SK-N-MC (cell line): ENCODE data around the gene NUDC.

Source experiments
- EZH2 ChIP-seq: fragments of 200-600 bp; sonication (generic); IDR thresholded peaks from one replicate; pipeline ENCODE4 v1.6.1; 2017; ENCODE audit warnings: antibody characterized with exemption
- POLR2AphosphoS5 ChIP-seq: IDR thresholded peaks from 2 replicates; pipeline ENCODE4 v1.6.1; 2012; ENCODE audit warnings: mild to moderate bottlenecking, low read depth, low read length, borderline replicate concordance

DNA sequence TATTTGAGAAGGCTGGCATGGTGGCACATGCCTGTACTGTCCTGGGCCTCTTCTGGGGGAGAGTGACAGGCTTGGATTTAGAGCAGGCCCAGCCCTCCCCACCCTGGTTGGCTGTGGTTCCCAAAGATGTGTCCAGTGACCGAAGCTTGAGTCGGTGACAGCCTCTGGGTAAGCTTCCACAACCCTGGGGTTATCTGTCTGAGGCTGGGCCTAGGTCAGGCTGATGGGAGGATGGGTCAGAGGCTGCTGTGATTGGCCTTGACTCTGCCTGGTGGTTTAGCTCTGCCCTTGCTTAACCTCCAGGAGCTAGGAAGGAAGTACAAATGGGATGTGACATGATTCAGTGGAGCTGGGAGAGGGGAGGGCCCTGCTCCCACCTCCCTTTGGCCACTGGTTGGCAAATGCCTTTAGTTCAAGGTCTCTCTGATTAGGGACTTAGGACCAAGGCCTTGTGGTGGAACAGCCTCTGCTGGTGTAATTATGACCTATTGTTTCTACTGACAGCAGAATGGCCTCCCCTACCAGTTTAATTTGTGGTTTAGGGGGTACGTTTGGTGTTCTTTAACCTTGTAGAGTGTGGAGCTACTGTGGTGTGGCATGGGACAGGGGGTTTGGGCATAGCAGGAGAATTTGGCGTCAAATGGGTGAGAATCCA, 16.6 kb downstream of the NUDC start:
- TF ChIP-seq POLR2AphosphoS5: no peak
- TF ChIP-seq EZH2: no peak
